H1 (cell line): ENCODE results near the gene TEX11. TPM values are rescaled to one million over a fixed set of nuclear protein-coding genes. Genes with fewer than 3 reads are reported as not detected.

Experiments used
- BACH1 ChIP-seq: IDR thresholded peaks from 2 replicates; pipeline ENCODE4 v1.6.1; 2012; ENCODE audit warnings: low read length, improper control_type of control experiment
- BCL11A ChIP-seq, 2 experiments: IDR thresholded peaks; one replicate each; pipeline ENCODE4 v1.6.1; 2011; ENCODE audit warnings: low read depth in 2 of 2, low read length in 2 of 2, mild to moderate bottlenecking in 2 of 2
- CBX5 ChIP-seq: fragments of 300-800, 300-1000 bp; sonication (generic); IDR thresholded peaks from 2 replicates; pipeline ENCODE4 v1.7.1; 2016; ENCODE audit warnings: antibody characterized with exemption, low read length, low read depth
- EZH2 ChIP-seq: fragments of 200-600 bp; sonication (generic); IDR thresholded peaks from 2 replicates; pipeline ENCODE4 v1.7.1; 2012; ENCODE audit warnings: low read depth, mild to moderate bottlenecking, moderate library complexity, low read length, inconsistent platforms; ENCODE audit not compliant: severe bottlenecking
- HDAC2 ChIP-seq, 2 experiments: fragments of 300-600 bp in 1 of 2; sonication (generic) in 1 of 2; IDR thresholded peaks; 2 replicates each; pipeline ENCODE4 v1.6.1; 2011 to 2012; ENCODE audit warnings: low read depth in 2 of 2, low read length in 2 of 2, mild to moderate bottlenecking in 2 of 2, moderate library complexity in 2 of 2, borderline replicate concordance in 1 of 2, inconsistent platforms in 1 of 2
- SIN3A ChIP-seq, 2 experiments: IDR thresholded peaks in 1 of 2; conservative IDR thresholded peaks in 1 of 2; 2 replicates each; pipeline ENCODE4 v1.6.1; 2011 to 2012; ENCODE audit warnings: low read length in 2 of 2, improper control_type of control experiment in 1 of 2, low read depth in 1 of 2, mild to moderate bottlenecking in 1 of 2
- SIRT6 ChIP-seq: IDR thresholded peaks from one replicate; pipeline ENCODE4 v1.7.1; 2012; ENCODE audit warnings: low read length, inconsistent platforms
- SP2 ChIP-seq: IDR thresholded peaks from 2 replicates; pipeline ENCODE4 v1.6.1; 2012; ENCODE audit warnings: mild to moderate bottlenecking, low read length, inconsistent platforms
- YY1 ChIP-seq: IDR thresholded peaks from 2 replicates; pipeline ENCODE4 v1.6.1; 2011; ENCODE audit warnings: low read depth, mild to moderate bottlenecking, low read length
- polyA plus RNA-seq, 7 experiments: library from polyadenylated mRNA; depleted of rRNA in 3 of 7; stranded (reverse) in 5 of 7; unstranded in 2 of 7; fragments of >200 nt in 5 of 7; fragments of 200-250 nt in 2 of 7; gene quantifications; 1 replicate in 5 of 7; 2 replicates in 1 of 7; 4 replicates in 1 of 7; pipeline versions ENCODE4 v1.2.1 to v1.2.3, GENCODE V29; 2011 to 2013; ENCODE audit warnings: missing spikeins in 2 of 7, mixed read lengths in 2 of 7
- total RNA-seq: library from RNA; stranded (reverse); fragmentation: NEBNext Ultra II Directional; extraction: Animal tissue kit (Norgen Biotek cat#: 25700); gene quantifications from 2 replicates; pipeline ENCODE4 v1.2.1, GENCODE V29; 2021

Gene TEX11
- total and polyA plus RNA-seq, 2 of the 8 experiments (the other 6 are each of a cell fraction or from before 2014, with no cell fraction given), result 0.11 to 0.74 TPM

GRCh38 chrX:70527053-70527452 lies 381.5 kb downstream of the TEX11 start (continued):
- no peak for TF ChIP-seq EZH2
- TF ChIP-seq CBX5, result no peak
- no peak for TF ChIP-seq BACH1
- no peak for TF ChIP-seq SIRT6
- no peak for TF ChIP-seq SIN3A (conservative IDR thresholded peaks at IDR 0.05 in 1 of 2, IDR thresholded peaks at IDR 0.05 in 1 of 2; ENCODE audit: low read depth in 1 of 2, low read length in 2 of 2)
- TF ChIP-seq HDAC2 (IDR thresholded peaks at IDR 0.05; ENCODE audit: borderline replicate concordance in 1 of 2, low read depth in 2 of 2, low read length in 2 of 2), result no peak
- no peak for TF ChIP-seq BCL11A (IDR thresholded peaks at IDR 0.05; ENCODE audit: low read depth in 2 of 2, low read length in 2 of 2)
- TF ChIP-seq YY1, result no peak
- TF ChIP-seq SP2, result no peak
